Activated CD8-positive, alpha-beta memory T cell treated with anti-CD3 and anti-CD28 coated beads, Interleukin-2, amount 50 U/mL, for 4 hours (primary cell): ENCODE measurements around the gene NR2F1.

Experiments
- DNase-seq: peaks from one replicate; pipeline ENCODE4 v3.0.0-alpha.2; 2020

Gene NR2F1

GRCh38 chr5:93577854-93578812, 4.9 kb upstream of the NR2F1 start:
- DNase-seq: no peak

DNA sequence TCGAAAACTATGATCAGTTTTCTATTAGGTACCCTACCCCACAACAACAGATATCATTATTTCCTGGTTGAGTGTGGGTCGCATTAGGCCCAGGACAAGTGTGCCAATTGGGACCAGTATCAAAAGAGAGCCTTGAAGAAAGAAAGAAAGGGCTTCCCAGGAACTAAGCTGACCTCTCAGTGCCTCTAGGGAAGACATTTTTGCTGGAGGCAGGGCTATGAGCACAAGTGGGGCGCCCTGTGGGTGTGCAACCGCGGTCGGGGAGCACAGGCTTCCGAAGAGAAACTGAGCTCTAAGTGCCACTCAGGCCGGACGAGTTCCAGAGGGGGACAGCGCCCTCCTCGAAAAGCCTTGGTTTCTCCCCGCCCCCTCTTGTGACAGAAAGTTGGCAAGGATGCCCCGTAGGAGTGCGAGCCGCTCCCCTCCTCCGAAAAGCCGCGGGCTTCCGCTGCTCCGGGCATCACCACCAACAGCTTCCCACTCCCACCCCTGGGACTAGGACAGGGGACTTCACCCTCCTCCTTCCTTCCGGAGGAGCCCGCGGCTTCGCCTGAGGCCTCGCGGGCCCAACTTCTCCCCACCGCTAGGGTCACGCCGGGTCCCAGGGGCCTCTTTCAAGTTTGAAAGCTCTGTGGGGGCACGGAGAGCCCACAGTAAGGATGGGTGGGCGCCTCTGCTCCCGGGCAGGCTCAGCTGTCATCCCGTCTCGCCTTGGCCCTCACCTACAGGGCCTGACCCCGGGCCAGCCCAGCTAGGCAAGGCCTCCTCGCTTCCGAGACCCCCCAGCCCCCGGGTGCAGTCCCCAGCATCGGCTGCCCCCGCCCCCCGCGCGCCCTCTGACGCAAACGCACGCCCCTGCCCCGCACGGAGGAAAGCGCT, 4.0 kb upstream of the NR2F1 start:
- no peak for DNase-seq

- DNase-seq: no peak
These were observed 3.3 kb upstream of the NR2F1 start for GRCh38 chr5:93579692-93580062.

DNA sequence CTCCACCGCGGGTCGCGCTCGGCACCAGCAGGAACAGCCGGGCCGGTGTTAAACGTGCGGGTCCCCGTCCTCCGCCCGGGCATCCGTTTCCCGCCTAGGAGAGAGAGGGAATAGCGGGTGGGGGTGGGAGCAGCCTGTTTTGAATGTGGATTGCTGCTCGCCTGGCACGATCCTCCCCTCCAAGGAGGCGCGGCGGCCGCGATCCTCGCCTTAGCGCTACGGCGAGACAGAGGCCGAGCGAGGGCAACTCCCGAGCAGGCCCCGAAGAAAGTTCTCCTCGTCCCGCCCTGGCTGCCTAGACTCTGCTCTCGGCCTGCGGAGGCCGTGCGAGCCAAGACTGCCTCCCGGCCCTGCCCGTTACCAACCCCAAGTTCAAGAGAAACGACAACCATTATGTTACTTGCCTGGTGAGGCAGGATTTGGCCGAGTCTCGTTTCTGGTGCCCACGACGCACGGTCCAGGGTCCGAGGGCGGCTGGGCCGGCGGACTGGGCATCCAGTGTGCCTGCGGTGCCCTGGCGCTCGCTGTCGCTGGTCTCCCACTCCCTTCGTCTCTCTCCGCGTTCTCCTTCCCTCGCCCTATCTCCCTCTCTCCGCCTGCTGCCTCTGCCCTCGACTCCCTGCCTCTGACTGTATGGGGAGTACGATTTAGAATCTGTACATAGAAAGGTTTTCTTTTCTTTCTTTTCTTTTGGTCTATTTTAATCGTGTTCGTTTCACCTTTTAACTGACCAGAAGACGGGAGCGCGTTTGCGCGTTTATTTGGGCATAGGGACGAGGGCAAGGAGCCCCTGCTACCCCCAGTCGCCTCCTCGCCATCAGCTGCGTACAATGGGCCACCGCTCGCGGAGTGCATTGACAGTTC, 2.7 kb upstream of the NR2F1 start:
- DNase-seq: no peak

- DNase-seq: peak; percentile 39
These were observed 2.0 kb upstream of the NR2F1 start, which contains the start of gene NR2F1-AS1 for GRCh38 chr5:93580927-93581445. NR2F1-AS1 (minus strand) TSS chr5:93581219.

- DNase-seq: no peak
These were observed 907 bp upstream of the NR2F1 start for GRCh38 chr5:93582167-93582462.

DNA sequence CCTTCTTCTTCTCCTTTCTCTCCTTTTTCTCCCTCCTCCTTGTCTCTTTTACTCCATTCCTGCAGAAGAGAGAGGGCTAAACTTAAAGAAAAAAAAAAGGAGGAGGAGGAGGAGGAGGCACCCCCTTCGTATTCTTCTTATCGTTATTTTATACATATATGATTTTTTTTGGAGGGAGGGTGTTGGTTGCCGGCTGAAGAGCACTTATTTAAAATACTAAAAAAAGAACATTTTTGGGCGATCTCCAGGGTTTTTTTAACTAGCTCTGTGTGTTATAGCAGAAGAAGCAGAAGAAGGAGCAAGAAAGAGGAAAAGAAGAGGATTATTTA, 381 bp downstream of the NR2F1 start:
- DNase-seq: no peak

DNA sequence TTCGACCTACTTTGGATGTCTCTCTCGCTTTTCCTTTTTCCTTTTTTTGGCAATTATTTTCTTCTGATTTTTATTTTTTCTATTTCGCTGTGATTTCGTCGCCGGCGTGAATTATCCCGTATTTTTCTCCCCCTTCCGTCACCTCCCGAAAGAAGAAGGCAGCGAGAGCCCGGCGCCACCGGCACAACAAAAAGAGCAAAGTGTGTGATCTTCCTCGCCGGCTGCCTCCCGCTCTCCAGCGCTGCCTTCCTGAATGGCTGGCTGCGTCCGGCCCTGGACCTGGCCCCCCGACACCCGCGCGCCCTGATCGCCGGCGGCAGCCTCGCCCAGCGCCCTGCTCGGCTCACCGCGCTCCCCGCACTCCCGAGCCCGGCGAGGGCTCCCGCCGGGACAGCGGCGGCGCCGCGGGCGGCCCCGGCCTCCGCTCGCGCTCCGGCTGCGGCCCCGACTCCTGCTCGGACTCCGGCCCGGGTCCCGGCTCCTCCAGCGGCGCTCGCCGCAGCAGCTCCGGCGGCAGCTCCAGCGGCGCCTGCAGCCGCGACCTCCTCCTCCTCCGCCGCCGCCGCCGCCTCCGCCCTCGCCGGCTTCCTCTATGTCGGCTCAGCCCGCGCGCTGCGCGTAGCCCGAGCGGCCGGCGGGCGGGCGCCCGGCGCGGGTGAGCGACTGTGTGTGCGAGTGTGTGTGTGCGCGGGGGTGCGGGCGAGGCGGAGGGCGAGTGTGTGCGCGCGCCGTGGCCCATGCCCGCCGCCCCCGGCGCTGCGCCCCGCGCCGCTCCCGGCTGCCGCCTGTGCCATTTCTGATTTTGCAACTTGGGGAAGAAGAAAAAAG, 960 bp downstream of the NR2F1 start:
- no peak for DNase-seq

- no peak for DNase-seq
These were observed 1.6 kb downstream of the NR2F1 start for GRCh38 chr5:93584596-93585040.

DNA sequence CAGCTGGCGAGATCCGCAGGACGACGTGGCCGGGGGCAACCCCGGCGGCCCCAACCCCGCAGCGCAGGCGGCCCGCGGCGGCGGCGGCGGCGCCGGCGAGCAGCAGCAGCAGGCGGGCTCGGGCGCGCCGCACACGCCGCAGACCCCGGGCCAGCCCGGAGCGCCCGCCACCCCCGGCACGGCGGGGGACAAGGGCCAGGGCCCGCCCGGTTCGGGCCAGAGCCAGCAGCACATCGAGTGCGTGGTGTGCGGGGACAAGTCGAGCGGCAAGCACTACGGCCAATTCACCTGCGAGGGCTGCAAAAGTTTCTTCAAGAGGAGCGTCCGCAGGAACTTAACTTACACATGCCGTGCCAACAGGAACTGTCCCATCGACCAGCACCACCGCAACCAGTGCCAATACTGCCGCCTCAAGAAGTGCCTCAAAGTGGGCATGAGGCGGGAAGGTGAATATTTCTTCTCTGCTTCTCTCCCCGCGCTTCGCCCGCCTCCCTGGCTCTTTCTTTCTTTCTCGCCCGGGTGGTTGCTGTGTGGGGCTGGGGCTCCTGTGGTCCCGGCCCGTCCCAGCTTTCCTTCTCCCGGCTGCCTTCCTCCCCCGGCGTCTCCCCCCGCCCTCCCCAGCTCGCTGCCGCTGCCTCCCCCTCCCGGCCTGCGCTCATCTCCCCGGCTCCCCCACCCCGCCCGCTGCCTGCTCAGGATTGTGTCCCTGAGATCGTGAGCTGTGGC, 2.2 kb downstream of the NR2F1 start:
- DNase-seq: no peak

- DNase-seq: no peak
These were observed 2.9 kb downstream of the NR2F1 start for GRCh38 chr5:93585767-93586385.

GRCh38 chr5:93586736-93587596, 3.9 kb downstream of the NR2F1 start:
- no peak for DNase-seq

DNA sequence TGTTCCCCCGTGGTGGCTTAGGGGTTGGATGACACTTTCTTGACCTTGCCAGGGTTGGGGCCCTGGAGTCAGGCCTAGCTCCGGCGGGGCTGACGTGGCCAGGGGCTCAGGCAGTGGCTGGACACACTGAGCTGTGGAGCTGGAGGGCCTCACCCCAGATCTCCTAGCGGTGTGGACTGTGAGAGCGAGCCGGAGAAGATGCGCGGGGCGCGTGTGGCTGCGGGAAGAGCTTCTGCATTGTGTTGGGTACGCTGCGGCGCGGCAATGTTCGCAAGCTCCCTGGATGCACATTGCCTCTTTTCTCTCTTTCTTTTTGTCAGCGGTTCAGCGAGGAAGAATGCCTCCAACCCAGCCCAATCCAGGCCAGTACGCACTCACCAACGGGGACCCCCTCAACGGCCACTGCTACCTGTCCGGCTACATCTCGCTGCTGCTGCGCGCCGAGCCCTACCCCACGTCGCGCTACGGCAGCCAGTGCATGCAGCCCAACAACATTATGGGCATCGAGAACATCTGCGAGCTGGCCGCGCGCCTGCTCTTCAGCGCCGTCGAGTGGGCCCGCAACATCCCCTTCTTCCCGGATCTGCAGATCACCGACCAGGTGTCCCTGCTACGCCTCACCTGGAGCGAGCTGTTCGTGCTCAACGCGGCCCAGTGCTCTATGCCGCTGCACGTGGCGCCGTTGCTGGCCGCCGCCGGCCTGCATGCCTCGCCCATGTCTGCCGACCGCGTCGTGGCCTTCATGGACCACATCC, 4.8 kb downstream of the NR2F1 start:
- DNase-seq: no peak

DNA sequence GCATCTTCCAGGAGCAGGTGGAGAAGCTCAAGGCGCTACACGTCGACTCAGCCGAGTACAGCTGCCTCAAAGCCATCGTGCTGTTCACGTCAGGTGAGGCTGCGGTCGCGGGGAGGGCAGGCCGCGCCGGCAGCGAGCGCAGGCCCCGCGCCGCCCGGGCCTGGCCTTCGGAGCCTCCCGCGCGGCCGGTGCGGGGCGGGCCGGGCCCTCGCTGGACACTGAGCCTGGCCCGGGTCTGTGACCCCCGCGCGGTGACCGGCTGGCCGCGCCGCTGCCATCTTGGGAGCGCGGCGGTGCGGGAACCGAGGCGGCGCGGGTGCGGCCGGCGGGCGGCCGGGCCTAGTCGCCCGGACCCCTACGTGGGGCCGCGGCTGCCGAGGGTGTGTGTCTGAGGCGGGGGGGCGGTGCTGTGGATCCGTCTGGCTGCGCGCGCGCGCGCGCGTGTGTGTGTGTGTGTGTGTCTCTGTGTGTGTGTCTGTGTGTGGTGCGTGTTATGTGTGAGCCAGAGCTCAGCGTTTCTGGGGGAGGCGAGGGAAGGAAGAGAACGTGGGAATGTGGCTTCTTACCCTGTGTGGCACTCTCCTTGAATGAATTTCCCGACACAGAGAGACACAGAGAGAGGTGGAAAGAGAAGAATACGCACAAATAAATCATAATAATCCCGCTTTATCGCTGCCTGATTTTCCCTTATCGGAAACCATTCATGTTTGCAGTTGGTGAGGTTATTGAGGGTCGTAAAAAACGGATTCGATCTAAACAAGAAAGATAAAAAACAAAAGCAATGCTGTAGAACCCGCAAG, 5.5 kb downstream of the NR2F1 start:
- DNase-seq: no peak

DNA sequence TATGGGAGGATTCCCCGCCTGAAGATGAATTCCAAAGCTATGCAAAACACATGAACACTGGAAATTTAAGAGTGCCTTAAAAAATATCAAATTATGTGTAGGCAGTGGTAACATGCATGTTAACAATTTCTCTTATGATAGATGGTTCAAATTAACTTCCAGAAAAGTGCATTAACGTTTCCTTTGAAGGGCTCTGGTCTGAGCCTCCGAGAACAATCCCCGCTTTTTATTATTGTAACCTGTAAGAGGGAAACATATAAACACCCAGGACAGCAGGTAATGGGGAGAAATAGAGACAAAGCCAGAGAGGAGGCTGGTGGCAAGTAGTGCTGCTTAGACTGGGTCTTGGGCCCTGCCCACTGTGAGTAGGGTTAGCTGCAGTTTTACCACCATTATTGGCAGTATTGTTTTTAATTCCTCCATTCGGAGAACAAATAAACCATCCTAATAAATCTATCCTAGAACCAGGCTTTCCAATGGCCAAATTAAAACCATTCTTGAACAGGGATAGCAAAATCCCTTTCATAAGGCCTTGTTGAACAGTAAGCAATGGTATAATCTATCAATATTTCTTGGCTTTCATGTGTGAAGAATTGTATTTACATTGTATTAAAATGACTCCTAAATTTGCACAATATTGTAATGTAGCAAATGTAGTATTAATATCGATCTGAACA, 6.3 kb downstream of the NR2F1 start:
- DNase-seq: no peak

DNA sequence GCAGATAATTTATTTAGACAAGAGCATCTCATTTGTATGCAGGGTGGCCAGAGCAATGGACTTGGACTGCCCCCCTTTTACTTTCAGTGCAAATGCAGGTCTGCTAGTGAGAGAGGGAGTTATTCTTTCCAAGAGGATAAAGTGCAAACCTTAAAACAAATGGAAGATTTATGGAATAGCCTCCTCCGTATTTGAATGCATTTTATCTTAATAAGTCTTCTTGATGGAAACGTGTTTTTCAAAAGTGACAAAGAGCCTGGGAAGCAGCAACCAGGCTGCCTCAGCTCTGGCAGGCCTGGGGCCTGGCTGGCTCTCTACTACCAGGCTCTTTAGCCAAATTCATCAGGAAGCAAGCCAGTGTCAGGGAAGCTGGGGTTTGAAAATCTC, 6.8 kb downstream of the NR2F1 start:
- no peak for DNase-seq

- DNase-seq: no peak
These were observed 7.5 kb downstream of the NR2F1 start for GRCh38 chr5:93590493-93590892.
